Heart right ventricle (tissue), 16 donors: ENCODE results near the gene CNTN5. TPM values are rescaled to one million over a fixed set of nuclear protein-coding genes. Genes with fewer than 3 reads are reported as not detected.

Experiments used
- ATAC-seq, 8 donors: fragments of 200-7000 bp; cut with Tn5 transposase; one replicate each; pipeline ENCODE4 v1.9.1; 2020; ENCODE audit warnings: mild to moderate bottlenecking in 8 of 8, moderate library complexity in 8 of 8, moderate number of reproducible peaks in 1 of 8
- DNase-seq, 2 donors: peaks; one replicate each; pipeline ENCODE4 v3.0.0-alpha.2; 2020
- H3K27ac ChIP-seq, 10 donors: fragments of 200-600 bp; sonication (generic) in 2 of 10; one replicate each; pipeline versions ENCODE4 v1.5.0 to v1.8.0; 2020 to 2022; ENCODE audit warnings: mild to moderate bottlenecking in 3 of 10
- H3K27me3 ChIP-seq, 7 donors: fragments of 200-600 bp; one replicate each; pipeline ENCODE4 v1.8.0; 2021 to 2022; ENCODE audit warnings: mild to moderate bottlenecking in 2 of 7
- H3K36me3 ChIP-seq, 9 donors: fragments of 200-600 bp; sonication (generic) in 1 of 9; one replicate each; pipeline versions ENCODE4 v1.5.0 to v1.8.0; 2020 to 2022; ENCODE audit warnings: mild to moderate bottlenecking in 2 of 9
- H3K4me1 ChIP-seq, 9 donors: fragments of 200-600 bp; sonication (generic) in 1 of 9; one replicate each; pipeline versions ENCODE4 v1.5.0 to v1.8.0; 2020 to 2022; ENCODE audit warnings: mild to moderate bottlenecking in 4 of 9
- H3K4me3 ChIP-seq, 10 donors: fragments of 200-600 bp; sonication (generic) in 2 of 10; one replicate each; pipeline versions ENCODE4 v1.5.0 to v1.8.0; 2020 to 2022; ENCODE audit warnings: mild to moderate bottlenecking in 7 of 10, moderate library complexity in 2 of 10
- H3K9me3 ChIP-seq, 11 donors: fragments of 200-600 bp in 10 of 11; sonication (generic) in 2 of 11; one replicate each; pipeline versions ENCODE4 v1.5.0 to v1.8.0; 2013 to 2022; ENCODE audit warnings: mild to moderate bottlenecking in 2 of 11, control low read depth in 1 of 11, moderate library complexity in 1 of 11
- CTCF ChIP-seq, 9 donors: fragments of 200-600 bp; sonication (generic) in 2 of 9; IDR thresholded peaks; one replicate each; pipeline versions ENCODE4 v1.5.0 to v1.8.0; 2021 to 2022; ENCODE audit warnings: antibody characterized with exemption in 9 of 9, mild to moderate bottlenecking in 5 of 9, moderate library complexity in 1 of 9
- WGBS, 2 donors: extraction: QIAGEN DNeasy Blood & Tissue Kit; methylation state at CpG; one replicate each; pipeline ENCODE4 v1.1.7; 2013; ENCODE audit warnings: inconsistent platforms in 1 of 2; 5-methylcytosine and 5-hydroxymethylcytosine counted together
- intact Hi-C, 10 donors: fragments of 100-400 bp; cut with DNase I; formaldehyde crosslinking; loops; one replicate each; pipeline versions ENCODE4 v1.11.1 to v1.14.2; 2022
- polyA plus RNA-seq, 2 donors: library from polyadenylated mRNA; stranded (reverse); fragments of 200-250 nt; gene quantifications; one replicate each; pipeline ENCODE4 v1.2.3, GENCODE V29; 2013
- total RNA-seq, 10 donors: library from RNA; stranded (reverse); fragmentation: NEBNext Ultra II Directional in 3 of 10; extraction: Animal tissue kit (Norgen Biotek cat#: 25700) in 3 of 10; gene quantifications; one replicate each; pipeline versions ENCODE4 v1.2.1 to v1.2.4, GENCODE V29; 2021 to 2023
- donor health status: Arrhythmogenic right ventricular cardiomyopathy.
- donor health status: ischemic (EF 13 %, LVEDD 7.1; RV severe dilation, severe dysfunction).
- donor health status: healthy with polysubstance abuse.
- donor health status: DM: no; HTN: yes; CAD: no.
- donor health status: DM: no; HTN: no; CAD: no.
- donor health status: ischemic (EF 25% LVEDD 6.9; RV normal size, moderate dysfunction).
- donor health status: ischemic (EF 25% LVEDD 5.7; RV mildly dilated, moderate dysfunction).
- donor health status: healthy.
- donor health status: DM: yes; HTN: yes; CAD: no.
- donor health status: Ischemic cardiomyopathy.
- donor health status: ischemic (EF 35%, LVEDD 5.7; RV mildly dilated, moderate dysfunction).
- donor health status: nonischemic (EF 11% LVEDD 7.7; RV severe dilation, severe dysfunction).
- donor health status: DM: yes; HTN: yes; CAD: no.
- donor health status: PGD.
- donor health status: ischemic (EF 29% LVEDD 5.4; RV normal size, mild dysfunction).
- donor health status: nonischemic (EF 23%, LVEDD 6.1; RV moderate dilation, normal function).

The CNTN5 gene
- total and polyA plus RNA-seq, 12 donors, result 0.05 to 0.35 (median 0.17) TPM; not detected in 6

GRCh38 chr11:100190395-100190794 is 1169.6 kb downstream of the CNTN5 start:
- WGBS, 2 donors, result 59 to 62% methylated on average over 3 of the region's 3 CpGs
- Histone ChIP-seq H3K36me3 (no peaks in the 10 kb centered on the region), H3K9me3 (peaks cover 0 to 15% (median 0%) of the 10 kb centered on the region in 11 donors), H3K4me3 (no peak overlapping the region), H3K27me3 (no peaks in the 10 kb centered on the region), H3K4me1 (no peaks in the 10 kb centered on the region), H3K27ac (no peak overlapping the region)
- intact Hi-C loops, result no loop called here
- no peak for ATAC-seq
- no peak for TF ChIP-seq CTCF (IDR thresholded peaks at IDR 0.05)
- DNase-seq, result no peak

GRCh38 chr11:100192181-100192580 is 1171.4 kb downstream of the CNTN5 start:
- intact Hi-C loops, result no loop called here
- no peak for ATAC-seq
- WGBS, 2 donors, result 3 to 52% methylated on average over 1 of the region's 1 CpG

GRCh38 chr11:100203789-100204188 is 1183.0 kb downstream of the CNTN5 start:
- Histone ChIP-seq H3K9me3 (peaks cover 0 to 5% (median 0%) of the 10 kb centered on the region in 11 donors), H3K27ac (no peak overlapping the region), H3K4me3 (no peak overlapping the region), H3K4me1 (no peaks in the 10 kb centered on the region), H3K36me3 (no peaks in the 10 kb centered on the region), H3K27me3 (no peaks in the 10 kb centered on the region)
- intact Hi-C loops, result no loop called here
- no peak for DNase-seq
- no peak for TF ChIP-seq CTCF (IDR thresholded peaks at IDR 0.05)
- no peak for ATAC-seq
- WGBS, 2 donors, result 72 to 79% methylated on average over 2 of the region's 2 CpGs

More at GRCh38 chr11:100192181-100192580, 1171.4 kb downstream of the CNTN5 start:
- Histone ChIP-seq H3K27me3 (no peaks in the 10 kb centered on the region), H3K4me1 (no peaks in the 10 kb centered on the region), H3K27ac (no peak overlapping the region), H3K9me3 (peaks cover 0 to 5% (median 0%) of the 10 kb centered on the region in 11 donors), H3K4me3 (no peak overlapping the region), H3K36me3 (no peaks in the 10 kb centered on the region)
- DNase-seq, result no peak
- TF ChIP-seq CTCF (IDR thresholded peaks at IDR 0.05), result no peak

GRCh38 chr11:100205926-100206325 is 1185.2 kb downstream of the CNTN5 start:
- 56 to 74% methylated on average over 2 of the region's 2 CpGs for WGBS, 2 donors
- no peak for TF ChIP-seq CTCF (IDR thresholded peaks at IDR 0.05)
- intact Hi-C loops, result no loop called here
- Histone ChIP-seq H3K4me3 (no peak overlapping the region), H3K36me3 (no peaks in the 10 kb centered on the region), H3K27ac (no peak overlapping the region), H3K4me1 (no peaks in the 10 kb centered on the region), H3K27me3 (no peaks in the 10 kb centered on the region), H3K9me3 (no peaks in the 10 kb centered on the region)
- DNase-seq, result no peak
- no peak for ATAC-seq
